Liver (tissue), 3 donors: Measurements from ENCODE around the gene CLINT1.

Source experiments
- ATF3 ChIP-seq: IDR thresholded peaks from 2 replicates; pipeline ENCODE4 v1.6.1; 2016; ENCODE audit warnings: antibody characterized with exemption
- CTCF ChIP-seq: fragments of 150-350 bp; IDR thresholded peaks from 2 replicates; pipeline ENCODE4 v1.5.1; 2017; ENCODE audit warnings: improper control_type of control experiment, low read depth, low read length; ENCODE audit not compliant: missing input control
- EGR1 ChIP-seq, 2 donors: IDR thresholded peaks; 2 replicates each; pipeline ENCODE4 v1.6.1; 2016 to 2018; ENCODE audit warnings: antibody characterized with exemption in 2 of 2, low read depth in 2 of 2
- GABPA ChIP-seq, 2 donors: IDR thresholded peaks in 1 of 2; conservative IDR thresholded peaks in 1 of 2; 2 replicates each; pipeline ENCODE4 v1.6.1; 2016; ENCODE audit warnings: antibody characterized with exemption in 2 of 2, mild to moderate bottlenecking in 1 of 2, moderate library complexity in 1 of 2
- HNF4G ChIP-seq: IDR thresholded peaks from 2 replicates; pipeline ENCODE4 v1.6.1; 2016; ENCODE audit warnings: antibody characterized with exemption
- JUND ChIP-seq, 2 donors: IDR thresholded peaks; 2 replicates each; pipeline ENCODE4 v1.6.1; 2016; ENCODE audit warnings: antibody characterized with exemption in 2 of 2
- MAX ChIP-seq: IDR thresholded peaks from 2 replicates; pipeline ENCODE4 v1.6.1; 2016; ENCODE audit warnings: antibody characterized with exemption
- RAD21 ChIP-seq, 2 donors: IDR thresholded peaks; 2 replicates each; pipeline ENCODE4 v1.6.1; 2016; ENCODE audit warnings: antibody characterized with exemption in 2 of 2, mild to moderate bottlenecking in 2 of 2
- REST ChIP-seq: IDR thresholded peaks from 2 replicates; pipeline ENCODE4 v1.6.1; 2016; ENCODE audit warnings: antibody characterized with exemption, mild to moderate bottlenecking
- RXRA ChIP-seq, 2 donors: IDR thresholded peaks; 2 replicates each; pipeline ENCODE4 v1.6.1; 2017 to 2018; ENCODE audit warnings: antibody characterized with exemption in 2 of 2, mild to moderate bottlenecking in 1 of 2
- SP1 ChIP-seq: IDR thresholded peaks from 2 replicates; pipeline ENCODE4 v1.6.1; 2018; ENCODE audit warnings: antibody characterized with exemption, mild to moderate bottlenecking
- TAF1 ChIP-seq: conservative IDR thresholded peaks from 2 replicates; pipeline ENCODE4 v1.6.1; 2016; ENCODE audit warnings: antibody characterized with exemption, mild to moderate bottlenecking
- YY1 ChIP-seq: IDR thresholded peaks from 2 replicates; pipeline ENCODE4 v1.6.1; 2016; ENCODE audit warnings: antibody characterized with exemption, mild to moderate bottlenecking
- ZBTB33 ChIP-seq: IDR thresholded peaks from 2 replicates; pipeline ENCODE4 v1.6.1; 2016; ENCODE audit warnings: antibody characterized with exemption
- donor health status: healthy.
- donor health status: healthy.

GRCh38 chr5:157821405-157821804, 37.5 kb downstream of the CLINT1 start:
- no peak for TF ChIP-seq REST
- no peak for TF ChIP-seq CTCF
- no peak for TF ChIP-seq ZBTB33
- no peak for TF ChIP-seq SP1
- no peak for TF ChIP-seq ATF3
- TF ChIP-seq TAF1: no peak
- TF ChIP-seq GABPA (IDR thresholded peaks at IDR 0.05 in 1 of 2, conservative IDR thresholded peaks at IDR 0.05 in 1 of 2): no peak
- no peak for TF ChIP-seq YY1
- TF ChIP-seq EGR1 (IDR thresholded peaks at IDR 0.05; ENCODE audit: low read depth in 2 of 2): no peak
- TF ChIP-seq JUND (IDR thresholded peaks at IDR 0.05): no peak
- no peak for TF ChIP-seq RAD21 (IDR thresholded peaks at IDR 0.05)
- TF ChIP-seq HNF4G: no peak
- TF ChIP-seq RXRA (IDR thresholded peaks at IDR 0.05): no peak
- TF ChIP-seq MAX: no peak
